A549 treated with dexamethasone at 1 μM for 4 hours (cell line): Measurements from ENCODE around the gene CLDND1. TPM values are rescaled to one million over a fixed set of nuclear protein-coding genes. Genes with fewer than 3 reads are reported as not detected.

ENCODE experiments used
- total RNA-seq: library from RNA; stranded (reverse); fragments of 200-300 nt; extraction: Qiagen RNA extraction; gene quantifications from 5 replicates; pipeline ENCODE4 v1.2.3, GENCODE V29; 2022

CLDND1 gene
- 46.8 to 60.9 TPM (median 57.3 TPM) in 5 replicates for total RNA-seq

DNA sequence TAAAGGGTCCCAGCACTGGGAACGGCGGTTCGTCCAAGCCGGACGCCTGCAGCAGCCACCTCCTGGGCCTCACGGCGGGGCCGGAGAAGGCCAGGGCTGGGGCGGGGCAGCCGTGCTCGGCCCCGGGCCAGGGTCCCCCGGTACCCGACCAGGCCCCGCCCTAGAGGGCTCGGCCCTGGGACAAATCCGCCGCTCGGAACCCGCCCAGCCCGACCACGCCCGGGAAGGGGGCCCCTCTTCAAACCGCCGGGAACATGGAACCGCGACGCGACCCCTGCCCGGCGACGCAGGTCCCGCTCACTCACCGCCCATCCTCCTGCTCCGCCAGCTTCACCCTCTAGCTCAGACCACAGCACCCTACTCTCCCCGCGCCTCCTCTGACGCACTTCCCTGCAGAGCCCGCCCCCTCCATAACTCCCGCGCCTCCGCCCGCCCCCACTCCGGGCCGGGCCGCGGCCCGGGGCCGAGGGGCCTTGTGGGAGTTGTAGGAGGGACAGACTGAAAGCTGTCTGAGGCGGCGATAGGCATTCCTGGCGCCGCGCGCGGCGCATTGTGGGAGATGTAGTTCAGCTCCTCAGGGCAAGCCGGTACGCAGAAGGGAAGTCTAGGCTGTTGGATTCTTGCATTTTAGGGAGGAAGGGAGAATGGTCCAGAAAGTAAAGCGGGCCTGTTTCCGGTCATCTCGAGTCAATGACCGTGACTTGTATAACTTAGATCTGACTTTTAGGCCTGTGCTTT, at the start of gene CLDND1:
Gene CLDND1 (minus strand): TSS at position 359 of the 738 bp plus-strand sequence. CDS start 1,478 bp downstream, outside the sequence.

DNA sequence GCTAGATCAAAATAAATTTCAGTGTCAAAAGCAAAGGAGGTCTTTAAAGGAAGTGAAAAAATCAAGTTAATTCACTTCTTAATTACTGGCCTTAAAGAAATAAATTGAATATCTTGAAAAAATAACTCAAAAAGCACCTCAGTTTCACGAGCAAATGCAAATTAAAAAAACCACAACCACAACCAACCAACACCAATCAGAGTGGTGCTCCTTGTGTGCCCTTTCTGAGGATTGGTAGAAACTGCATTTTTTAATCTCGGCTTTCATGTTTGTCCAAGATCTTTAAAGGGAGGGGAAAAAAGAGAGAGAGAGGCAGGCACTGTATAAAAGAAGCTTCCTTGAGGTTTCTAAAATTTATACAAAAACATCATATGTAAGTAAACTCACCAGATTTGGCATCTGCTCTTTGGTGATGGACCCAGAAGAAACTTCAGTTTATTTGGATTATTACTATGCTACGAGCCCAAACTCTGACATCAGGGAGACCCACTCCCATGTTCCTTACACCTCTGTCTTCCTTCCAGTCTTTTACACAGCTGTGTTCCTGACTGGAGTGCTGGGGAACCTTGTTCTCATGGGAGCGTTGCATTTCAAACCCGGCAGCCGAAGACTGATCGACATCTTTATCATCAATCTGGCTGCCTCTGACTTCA, 9.0 kb upstream of the CLDND1 start, which contains the start of gene GPR15:
Gene GPR15 (plus strand): TSS at position 357 of the 653 bp plus-strand sequence. CDS start 56 bp downstream, at position 413.

DNA sequence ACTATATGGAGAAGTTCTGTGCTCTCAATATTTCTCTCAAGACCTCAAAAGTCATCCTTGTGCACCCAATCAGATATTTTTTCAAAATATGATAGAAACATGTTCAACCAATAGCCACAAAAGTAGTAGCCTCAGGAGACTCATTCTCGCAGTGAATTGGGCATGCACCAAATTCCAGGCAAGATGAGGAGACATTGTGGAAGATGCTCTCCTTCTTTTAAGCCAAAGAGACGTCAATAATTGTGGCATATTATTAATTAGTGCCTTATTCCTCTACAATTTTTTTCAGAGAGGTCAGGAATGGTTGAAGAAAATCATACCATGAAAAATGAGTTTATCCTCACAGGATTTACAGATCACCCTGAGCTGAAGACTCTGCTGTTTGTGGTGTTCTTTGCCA, 25.3 kb downstream of the CLDND1 start, which contains the start of gene OR5K2:
Gene OR5K2 (plus strand): TSS at position 301 of the 400 bp plus-strand sequence. CDS start 0 bp downstream, at position 301.

Other genes with a start within 250 kb of the CLDND1 start
- gene OR5H2, start 240.4 kb downstream of the CLDND1 start, total RNA-seq = not detected in 5 replicates
- gene OR5K4, start 169.0 kb downstream of the CLDND1 start, total RNA-seq = not detected in 5 replicates
- not detected in 5 replicates for gene OR5K3, start 132.2 kb downstream of the CLDND1 start, total RNA-seq
- gene OR5K1, start 59.7 kb downstream of the CLDND1 start, total RNA-seq = not detected in 5 replicates
- gene OR5K2, start 25.2 kb downstream of the CLDND1 start, total RNA-seq = not detected in 5 replicates
- gene GPR15, start 9.1 kb upstream of the CLDND1 start, total RNA-seq = not detected in 5 replicates
- gene CPOX, start 70.7 kb upstream of the CLDND1 start, total RNA-seq = 16.6 to 20.7 TPM (median 19.9 TPM) in 5 replicates
- gene ST3GAL6, start 240.4 kb upstream of the CLDND1 start, total RNA-seq = 0.73 to 1.3 TPM (median 0.89 TPM) in 5 replicates